Stimulated activated CD8-positive, alpha-beta memory T cell treated with anti-CD3 and anti-CD28 coated beads, Interleukin-7, amount 100 ng/mL, for 48 hours (primary cell): ENCODE results near the gene PRLH.
"Not testable (repeated sequence)": the region's sequence is repeated elsewhere in the genome, so short reads cannot be mapped to it uniquely, and the experiment has no call there.

ENCODE experiments used
- DNase-seq, 2 donors: peaks; one replicate each; pipeline ENCODE4 v3.0.0-alpha.2; 2020; ENCODE audit warnings: low read depth in 1 of 2; ENCODE audit errors: extremely low read depth in 1 of 2

Gene PRLH

GRCh38 chr2:237598468-237599208 lies 32.3 kb downstream of the PRLH start:
- DNase-seq: no peak

- no peak for DNase-seq
Measured at GRCh38 chr2:237599465-237600110, 33.2 kb downstream of the PRLH start.

- DNase-seq: no peak
Measured at GRCh38 chr2:237600205-237600846, 34.0 kb downstream of the PRLH start.

GRCh38 chr2:237601453-237602116 lies 35.2 kb downstream of the PRLH start:
- no peak for DNase-seq

- no peak for DNase-seq
Measured at GRCh38 chr2:237602409-237602808, 36.0 kb downstream of the PRLH start.

- no peak for DNase-seq
Measured at GRCh38 chr2:237603049-237603717, 36.8 kb downstream of the PRLH start.

- peak in 1 of 2 donors; percentile 18 for DNase-seq
Measured at GRCh38 chr2:237603718-237604362, 37.5 kb downstream of the PRLH start.

- DNase-seq: no peak
Measured at GRCh38 chr2:237604391-237604790, 38.0 kb downstream of the PRLH start.

- no peak for DNase-seq
Measured at GRCh38 chr2:237604960-237605359, 38.6 kb downstream of the PRLH start.

GRCh38 chr2:237606522-237606921 lies 40.1 kb downstream of the PRLH start:
- DNase-seq: not testable (repeated sequence)

- DNase-seq: no peak
Measured at GRCh38 chr2:237612527-237613357, 46.4 kb downstream of the PRLH start.

GRCh38 chr2:237613679-237614078 lies 47.3 kb downstream of the PRLH start:
- no peak for DNase-seq

GRCh38 chr2:237614151-237614720 lies 47.9 kb downstream of the PRLH start:
- DNase-seq: no peak

GRCh38 chr2:237615631-237616249 lies 49.4 kb downstream of the PRLH start:
- no peak for DNase-seq

GRCh38 chr2:237616373-237616733 lies 50.0 kb downstream of the PRLH start:
- DNase-seq: no peak
